WTC11 (cell line): ENCODE data around the gene KIF5C. TPM values are rescaled to one million over a fixed set of nuclear protein-coding genes. Genes with fewer than 3 reads are reported as not detected.

ENCODE experiments used
- ATAC-seq: fragments of 200-7000 bp; cut with Tn5 transposase; 2 replicates; pipeline ENCODE4 v1.10.0; 2021; ENCODE audit warnings: mild to moderate bottlenecking, moderate library complexity
- CTCF ChIA-PET: fragments of 300-600 bp; sonication (Branson Sonifier 250); formaldehyde crosslinking; loops from one replicate; lab custom pipeline; 2021; ENCODE audit warnings: antibody characterized with exemption; lab: Charles Lee
- POLR2A ChIA-PET: fragments of 350-600 bp; sonication (Branson Sonifier 250); formaldehyde crosslinking; loops from one replicate; lab custom pipeline; 2021; ENCODE audit warnings: antibody characterized with exemption; lab: Charles Lee
- DNase-seq: peaks from one replicate; pipeline ENCODE4 v3.0.0; 2021; ENCODE audit warnings: low spot score
- H3K27ac Mint-ChIP-seq: 2 replicates; pipeline ENCODE4 v1.8.0; 2021; ENCODE audit warnings: mixed read lengths
- H3K27me3 Mint-ChIP-seq: 2 replicates; pipeline ENCODE4 v1.8.0; 2021; ENCODE audit warnings: low read depth, mild to moderate bottlenecking, moderate library complexity, mixed read lengths
- H3K36me3 Mint-ChIP-seq: 2 replicates; pipeline ENCODE4 v1.8.0; 2021; ENCODE audit warnings: mixed read lengths
- H3K4me1 Mint-ChIP-seq: 2 replicates; pipeline ENCODE4 v1.8.0; 2022; ENCODE audit warnings: mixed read lengths
- H3K4me3 Mint-ChIP-seq: 2 replicates; pipeline ENCODE4 v1.8.0; 2021; ENCODE audit warnings: mild to moderate bottlenecking, moderate library complexity, mixed read lengths
- H3K9me3 Mint-ChIP-seq: 2 replicates; pipeline ENCODE4 v1.8.0; 2021; ENCODE audit warnings: mixed read lengths
- ATF2 ChIP-seq: sonication (generic); formaldehyde crosslinking; IDR thresholded peaks from 2 replicates; pipeline ENCODE4 v1.8.1; 2022; ENCODE audit warnings: low read depth, missing genetic modification reagents, borderline replicate concordance
- CBFB ChIP-seq: sonication (generic); formaldehyde crosslinking; IDR thresholded peaks from 2 replicates; pipeline ENCODE4 v1.8.1; 2022; ENCODE audit warnings: mild to moderate bottlenecking, low read depth, missing genetic modification reagents
- ERG ChIP-seq: fragments of 250-450 bp; sonication (Bioruptor Pico); IDR thresholded peaks from 2 replicates; pipeline ENCODE4 v1.8.0; 2021; ENCODE audit warnings: mild to moderate bottlenecking
- ETV6 ChIP-seq: sonication (generic); formaldehyde crosslinking; IDR thresholded peaks from 2 replicates; pipeline ENCODE4 v1.8.1; 2022; ENCODE audit warnings: mild to moderate bottlenecking, missing genetic modification reagents
- HMGA2 ChIP-seq: fragments of 250-450 bp; sonication (Bioruptor Pico); IDR thresholded peaks from 2 replicates; pipeline ENCODE4 v1.4.0; 2021; ENCODE audit warnings: mild to moderate bottlenecking, moderate library complexity
- JUN ChIP-seq: sonication (generic); formaldehyde crosslinking; IDR thresholded peaks from 2 replicates; pipeline ENCODE4 v1.8.0; 2023; ENCODE audit warnings: mild to moderate bottlenecking, missing genetic modification reagents
- MLX ChIP-seq: sonication (generic); formaldehyde crosslinking; IDR thresholded peaks from 2 replicates; pipeline ENCODE4 v1.8.1; 2023; ENCODE audit warnings: mild to moderate bottlenecking, missing genetic modification reagents, moderate library complexity
- MXD4 ChIP-seq: fragments of 250-450 bp; sonication (Bioruptor Pico); IDR thresholded peaks from 2 replicates; pipeline ENCODE4 v1.8.0; 2021; ENCODE audit warnings: mild to moderate bottlenecking, moderate library complexity, borderline replicate concordance
- NFE2L1 ChIP-seq: sonication (generic); formaldehyde crosslinking; IDR thresholded peaks from 2 replicates; pipeline ENCODE4 v1.8.1; 2023; ENCODE audit warnings: missing genetic modification reagents
- NFYB ChIP-seq: sonication (generic); formaldehyde crosslinking; conservative IDR thresholded peaks from 2 replicates; pipeline ENCODE4 v1.8.0; 2022; ENCODE audit warnings: low read depth, missing genetic modification reagents
- NR2C2 ChIP-seq: sonication (generic); formaldehyde crosslinking; IDR thresholded peaks from 2 replicates; pipeline ENCODE4 v1.8.0; 2022; ENCODE audit warnings: mild to moderate bottlenecking, missing genetic modification reagents
- TEAD4 ChIP-seq: sonication (generic); formaldehyde crosslinking; IDR thresholded peaks from 2 replicates; pipeline ENCODE4 v1.8.0; 2022; ENCODE audit warnings: mild to moderate bottlenecking, missing genetic modification reagents
- USF2 ChIP-seq: sonication (generic); formaldehyde crosslinking; IDR thresholded peaks from 2 replicates; pipeline ENCODE4 v1.8.1; 2023; ENCODE audit warnings: mild to moderate bottlenecking, missing genetic modification reagents, moderate library complexity
- ZNF232 ChIP-seq: sonication (generic); formaldehyde crosslinking; IDR thresholded peaks from 2 replicates; pipeline ENCODE4 v1.8.0; 2022; ENCODE audit warnings: mild to moderate bottlenecking, missing genetic modification reagents
- ZNF396 ChIP-seq: fragments of 250-450 bp; sonication (Bioruptor Pico); IDR thresholded peaks from 2 replicates; pipeline ENCODE4 v1.8.0; 2021; ENCODE audit warnings: mild to moderate bottlenecking, moderate library complexity, borderline replicate concordance
- ZNF423 ChIP-seq: fragments of 250-450 bp; sonication (Bioruptor Pico); IDR thresholded peaks from 2 replicates; pipeline ENCODE4 v2.1.2; 2022; ENCODE audit warnings: mild to moderate bottlenecking, moderate library complexity
- ZNF671 ChIP-seq: fragments of 250-450 bp; sonication (Bioruptor Pico); IDR thresholded peaks from 2 replicates; pipeline ENCODE4 v1.8.0; 2021; ENCODE audit warnings: mild to moderate bottlenecking
- ZSCAN18 ChIP-seq: fragments of 250-450 bp; sonication (Bioruptor Pico); IDR thresholded peaks from 2 replicates; pipeline ENCODE4 v2.1.2; 2022; ENCODE audit warnings: mild to moderate bottlenecking, moderate library complexity
- total RNA-seq: library from RNA; stranded (reverse); gene quantifications from 3 replicates; pipeline ENCODE4 v1.2.3, GENCODE V29; 2021

Gene KIF5C
- total RNA-seq, 1 experiment from 2014 or later = 73.5 TPM

- POLR2A ChIA-PET = no interaction called here
- TF ChIP-seq USF2 (CRISPR knock-in tag) (no peak), ZNF423 (CRISPR knock-in tag) (no peak), ZNF232 (CRISPR knock-in tag) (no peak), ETV6 (CRISPR knock-in tag) (no peak), MLX (no peak), TEAD4 (CRISPR knock-in tag) (no peak), ERG (no peak), ZSCAN18 (CRISPR knock-in tag) (no peak)
- TF ChIP-seq, all 79 proteins: peak for 0
- CTCF ChIA-PET = interaction anchor here (0.6 to 1.2 kb wide), 2 partner anchors 10 to 260 kb away, joined by 3 read pairs; no protein-coding TSS in a partner anchor
- Mint-ChIP-seq H3K36me3 (no peaks in the 10 kb centered on the region), H3K4me3 (no peak overlapping the region), H3K27ac (no peak overlapping the region), H3K27me3 (no peaks in the 10 kb centered on the region), H3K9me3 (peaks cover 5% of the 10 kb centered on the region; the same call in 1 of the 2 replicates), H3K4me1 (peaks cover 15% of the 10 kb centered on the region)
- no peak for ATAC-seq
- DNase-seq = no peak
Observed at GRCh38 chr2:149068996-149069888, 194.2 kb downstream of the KIF5C start.

- no peak; the same call in 1 of the 2 replicates for ATAC-seq
- POLR2A ChIA-PET = no interaction called here
- H3K27ac Mint-ChIP-seq = no peak overlapping the region
- H3K4me3 Mint-ChIP-seq = no peak overlapping the region
- no peak for DNase-seq
- peaks cover 22% of the 10 kb centered on the region for H3K4me1 Mint-ChIP-seq
- CTCF ChIA-PET = no interaction called here
- H3K9me3 Mint-ChIP-seq = peaks cover 5% of the 10 kb centered on the region; the same call in 1 of the 2 replicates
- H3K36me3 Mint-ChIP-seq = no peaks in the 10 kb centered on the region
- TF ChIP-seq ZNF396 (CRISPR knock-in tag) (no peak), MXD4 (no peak), JUN (CRISPR knock-in tag) (no peak), ZNF671 (CRISPR knock-in tag) (no peak), HMGA2 (no peak), CBFB (CRISPR knock-in tag) (no peak), NFE2L1 (no peak), NFYB (CRISPR knock-in tag) (no peak), ZSCAN18 (CRISPR knock-in tag) (no peak), ATF2 (CRISPR knock-in tag) (no peak), NR2C2 (CRISPR knock-in tag) (no peak)
- TF ChIP-seq, all 79 proteins: peak for 0
- no peaks in the 10 kb centered on the region for H3K27me3 Mint-ChIP-seq
Observed at GRCh38 chr2:149070681-149071320, 195.8 kb downstream of the KIF5C start.
